ENCODE measurements around the gene ARHGEF11.

- TF ChIP-seq, protein P1, sequence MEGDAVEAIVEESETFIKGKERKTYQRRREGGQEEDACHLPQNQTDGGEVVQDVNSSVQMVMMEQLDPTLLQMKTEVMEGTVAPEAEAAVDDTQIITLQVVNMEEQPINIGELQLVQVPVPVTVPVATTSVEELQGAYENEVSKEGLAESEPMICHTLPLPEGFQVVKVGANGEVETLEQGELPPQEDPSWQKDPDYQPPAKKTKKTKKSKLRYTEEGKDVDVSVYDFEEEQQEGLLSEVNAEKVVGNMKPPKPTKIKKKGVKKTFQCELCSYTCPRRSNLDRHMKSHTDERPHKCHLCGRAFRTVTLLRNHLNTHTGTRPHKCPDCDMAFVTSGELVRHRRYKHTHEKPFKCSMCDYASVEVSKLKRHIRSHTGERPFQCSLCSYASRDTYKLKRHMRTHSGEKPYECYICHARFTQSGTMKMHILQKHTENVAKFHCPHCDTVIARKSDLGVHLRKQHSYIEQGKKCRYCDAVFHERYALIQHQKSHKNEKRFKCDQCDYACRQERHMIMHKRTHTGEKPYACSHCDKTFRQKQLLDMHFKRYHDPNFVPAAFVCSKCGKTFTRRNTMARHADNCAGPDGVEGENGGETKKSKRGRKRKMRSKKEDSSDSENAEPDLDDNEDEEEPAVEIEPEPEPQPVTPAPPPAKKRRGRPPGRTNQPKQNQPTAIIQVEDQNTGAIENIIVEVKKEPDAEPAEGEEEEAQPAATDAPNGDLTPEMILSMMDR (IDR thresholded peaks at IDR 0.05; ENCODE audit: low read depth, low read length, poor library complexity, severe bottlenecking) = no peak
- no peak for TF ChIP-seq EZH2phosphoT487 (IDR thresholded peaks at IDR 0.05; ENCODE audit: borderline replicate concordance, low read length)
These were observed 44.2 kb downstream of the ARHGEF11 start for GRCh38 chr1:157001304-157001703.

Measured in DOHH2 (cell line).